DOHH2 (cell line): ENCODE measurements around the gene CAP1.

Source experiments
- H3F3A ChIP-seq: fragments of 200-600 bp; sonication (generic), shearing (Covaris generic); 2 replicates; pipeline ENCODE4 v1.6.0; 2016; ENCODE audit warnings: antibody characterized with exemption, mild to moderate bottlenecking; ENCODE audit not compliant: control insufficient read depth, insufficient read depth
- H3K27ac ChIP-seq: fragments of 200-600 bp; sonication (generic); 2 replicates; pipeline ENCODE4 v1.5.1; 2014; ENCODE audit warnings: low read depth, mild to moderate bottlenecking, low read length, moderate library complexity
- H3K27me3 ChIP-seq: fragments of 200-600 bp; sonication (generic); 2 replicates; pipeline ENCODE4 v1.6.1; 2014; ENCODE audit warnings: mild to moderate bottlenecking, low read length, mixed read lengths; ENCODE audit not compliant: control insufficient read depth
- H3K36me3 ChIP-seq: fragments of 200-600 bp; sonication (generic); 2 replicates; pipeline ENCODE4 v1.6.1; 2014; ENCODE audit warnings: mild to moderate bottlenecking, low read length, moderate library complexity, mixed read lengths; ENCODE audit not compliant: control insufficient read depth
- H3K4me1 ChIP-seq: fragments of 200-600 bp; sonication (generic); 2 replicates; pipeline ENCODE4 v1.6.1; 2014; ENCODE audit warnings: mild to moderate bottlenecking, low read length, mixed read lengths; ENCODE audit not compliant: control insufficient read depth
- H3K4me2 ChIP-seq: fragments of 200-600 bp; sonication (generic); 2 replicates; pipeline ENCODE4 v1.6.0; 2014; ENCODE audit warnings: mild to moderate bottlenecking, low read length, moderate library complexity
- H3K4me3 ChIP-seq: fragments of 200-600 bp; sonication (generic); 2 replicates; pipeline ENCODE4 v1.5.1; 2014; ENCODE audit warnings: mild to moderate bottlenecking, low read length, mixed read lengths
- H3K79me2 ChIP-seq: fragments of 200-600 bp; sonication (generic); 2 replicates; pipeline ENCODE4 v1.6.1; 2014; ENCODE audit warnings: mild to moderate bottlenecking, low read length, mixed read lengths; ENCODE audit not compliant: control insufficient read depth
- H3K9me2 ChIP-seq: fragments of 200-600 bp; sonication (generic); replicated peaks from 2 replicates; pipeline ENCODE4 v1.6.1; 2014; ENCODE audit warnings: mild to moderate bottlenecking, low read length, mixed read lengths; ENCODE audit not compliant: control insufficient read depth
- H3K9me3 ChIP-seq: fragments of 200-600 bp; sonication (generic); 2 replicates; pipeline ENCODE4 v1.6.1; 2014; ENCODE audit warnings: antibody characterized with exemption, low read length, mixed read lengths; ENCODE audit not compliant: control insufficient read depth, insufficient read depth
- H4K20me1 ChIP-seq: fragments of 200-600 bp; sonication (generic); 2 replicates; pipeline ENCODE4 v1.6.0; 2014; ENCODE audit warnings: low read depth, mild to moderate bottlenecking, antibody characterized with exemption, low read length, moderate library complexity; ENCODE audit not compliant: control insufficient read depth, insufficient read depth
- CTCF ChIP-seq: fragments of 200-600 bp; sonication (generic); IDR thresholded peaks from one replicate; pipeline ENCODE4 v1.5.1; 2014; ENCODE audit warnings: antibody characterized with exemption, mild to moderate bottlenecking, low read depth, low read length; ENCODE audit not compliant: poor library complexity, severe bottlenecking
- EZH2phosphoT487 ChIP-seq: fragments of 200-600 bp; sonication (generic); IDR thresholded peaks from 2 replicates; pipeline ENCODE4 v1.6.1; 2017; ENCODE audit warnings: borderline replicate concordance, mild to moderate bottlenecking, antibody characterized with exemption, low read length, moderate library complexity, mixed read lengths

Gene CAP1

GRCh38 chr1:40072142-40072541, 31.6 kb downstream of the CAP1 start:
- Histone ChIP-seq H3F3A (peaks cover 8% of the 10 kb centered on the region; the same call in 1 of the 2 replicates), H3K79me2 (no peaks in the 10 kb centered on the region), H4K20me1 (no peaks in the 10 kb centered on the region), H3K4me3 (no peak overlapping the region), H3K9me2 (no peaks in the 10 kb centered on the region), H3K4me2 (no peak overlapping the region), H3K9me3 (no peaks in the 10 kb centered on the region), H3K4me1 (no peaks in the 10 kb centered on the region; the same call in 1 of the 2 replicates), H3K36me3 (peaks cover 88% of the 10 kb centered on the region), H3K27me3 (no peaks in the 10 kb centered on the region), H3K27ac (no peak overlapping the region)
- no peak for TF ChIP-seq EZH2phosphoT487
- no peak for TF ChIP-seq CTCF

DNA sequence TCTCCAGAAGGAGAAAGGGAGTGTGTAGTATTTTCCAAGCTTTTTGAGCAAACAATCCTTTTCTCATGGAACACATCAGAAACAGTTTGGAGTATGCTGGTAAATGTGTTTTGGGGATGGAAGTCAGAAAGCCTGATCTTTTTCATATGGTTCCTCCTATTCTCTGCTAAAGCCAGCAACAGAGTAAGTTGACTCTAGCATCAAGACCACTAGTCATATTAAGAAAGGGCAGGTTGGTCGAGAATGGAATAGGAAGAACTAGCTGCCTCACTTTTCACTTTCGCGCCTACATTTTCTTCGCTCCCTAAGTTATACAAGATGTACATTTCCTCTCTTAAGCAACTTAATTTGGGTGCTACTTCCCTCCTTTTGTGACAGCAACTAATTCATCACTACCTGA, 32.5 kb downstream of the CAP1 start:
- Histone ChIP-seq H3K9me3 (no peaks in the 10 kb centered on the region), H3K27ac (no peak overlapping the region), H3K4me1 (no peaks in the 10 kb centered on the region), H3K79me2 (no peaks in the 10 kb centered on the region), H3K4me2 (no peak overlapping the region), H3K4me3 (no peak overlapping the region), H4K20me1 (no peaks in the 10 kb centered on the region), H3K27me3 (no peaks in the 10 kb centered on the region), H3K36me3 (peaks cover 86% of the 10 kb centered on the region), H3F3A (peaks cover 10% of the 10 kb centered on the region; the same call in 1 of the 2 replicates), H3K9me2 (no peaks in the 10 kb centered on the region)
- TF ChIP-seq CTCF (no peak), EZH2phosphoT487 (no peak)

GRCh38 chr1:40075266-40075665, 34.7 kb downstream of the CAP1 start:
- Histone ChIP-seq H3K27me3 (no peaks in the 10 kb centered on the region), H3K36me3 (peaks cover 84% of the 10 kb centered on the region), H3K9me3 (no peaks in the 10 kb centered on the region), H3F3A (peaks cover 10% of the 10 kb centered on the region; the same call in 1 of the 2 replicates), H3K27ac (no peak overlapping the region), H3K9me2 (no peaks in the 10 kb centered on the region), H4K20me1 (no peaks in the 10 kb centered on the region), H3K4me3 (no peak overlapping the region), H3K4me1 (peaks cover 5% of the 10 kb centered on the region; the same call in 1 of the 2 replicates), H3K79me2 (no peaks in the 10 kb centered on the region), H3K4me2 (no peak overlapping the region)
- TF ChIP-seq CTCF (no peak), EZH2phosphoT487 (no peak)
